Stimulated activated CD8-positive, alpha-beta memory T cell treated with anti-CD3 and anti-CD28 coated beads, Interleukin-12 subunit alpha, Interleukin-12 subunit beta, amount 100 ng/mL, for 1 hour (primary cell): ENCODE data around the gene DNAJB1.
"Not testable (repeated sequence)": the region's sequence is repeated elsewhere in the genome, so short reads cannot be mapped to it uniquely, and the experiment has no call there.

ENCODE experiments used
- DNase-seq: peaks from one replicate; pipeline ENCODE4 v3.0.0-alpha.2; 2020; ENCODE audit warnings: low read depth

DNAJB1 gene

GRCh38 chr19:14517840-14518505 lies at the start of gene DNAJB1:
DNAJB1 (minus strand) TSS chr19:14518397; CDS start chr19:14518349, 48 bp downstream.
- DNase-seq: no peak

- no peak for DNase-seq
Measured at GRCh38 chr19:14567079-14567478, 48.9 kb upstream of the DNAJB1 start.

GRCh38 chr19:14566712-14567077 lies 48.5 kb upstream of the DNAJB1 start:
- DNase-seq: no peak

- DNase-seq: no peak
Measured at GRCh38 chr19:14565765-14566711, 47.8 kb upstream of the DNAJB1 start.

- DNase-seq: no peak
Measured at GRCh38 chr19:14565298-14565679, 47.1 kb upstream of the DNAJB1 start.

- DNase-seq: not testable (repeated sequence)
Measured at GRCh38 chr19:14564652-14565297, 46.6 kb upstream of the DNAJB1 start.

- DNase-seq: no peak
Measured at GRCh38 chr19:14563989-14564651, 45.9 kb upstream of the DNAJB1 start.

- no peak for DNase-seq
Measured at GRCh38 chr19:14563590-14563926, 45.4 kb upstream of the DNAJB1 start.

GRCh38 chr19:14562660-14563589 lies 44.7 kb upstream of the DNAJB1 start:
- no peak for DNase-seq

GRCh38 chr19:14561847-14562351 lies 43.7 kb upstream of the DNAJB1 start:
- no peak for DNase-seq

- DNase-seq: no peak
Measured at GRCh38 chr19:14561249-14561648, 43.1 kb upstream of the DNAJB1 start.

- no peak for DNase-seq
Measured at GRCh38 chr19:14560776-14561108, 42.5 kb upstream of the DNAJB1 start.

- no peak for DNase-seq
Measured at GRCh38 chr19:14559916-14560775, 41.9 kb upstream of the DNAJB1 start.

- DNase-seq: no peak
Measured at GRCh38 chr19:14558370-14559066, 40.3 kb upstream of the DNAJB1 start.

GRCh38 chr19:14556662-14557188 lies 38.5 kb upstream of the DNAJB1 start:
- peak; percentile 51 for DNase-seq

- DNase-seq: no peak
Measured at GRCh38 chr19:14555918-14556661, 37.9 kb upstream of the DNAJB1 start.

- DNase-seq: no peak
Measured at GRCh38 chr19:14554382-14554812, 36.2 kb upstream of the DNAJB1 start.

GRCh38 chr19:14553939-14554243 lies 35.7 kb upstream of the DNAJB1 start:
- no peak for DNase-seq
